Measurements from ENCODE around the gene FANK1.

- no peak for TF ChIP-seq CREB1 (IDR thresholded peaks at IDR 0.05; ENCODE audit: low read depth)
- no peak for TF ChIP-seq FOXM1 (IDR thresholded peaks at IDR 0.05; ENCODE audit: borderline replicate concordance, low read depth)
Observed at GRCh38 chr10:126022841-126023240, 126.5 kb downstream of the FANK1 start.

All from Ishikawa (cell line).